ENCODE measurements around the gene LSM14A.

LSM14A gene

GRCh38 chr19:34259367-34260095 lies 87.2 kb downstream of the LSM14A start:
- no peak for DNase-seq

- DNase-seq: no peak
Measured at GRCh38 chr19:34260771-34261173, 88.5 kb downstream of the LSM14A start.

- DNase-seq: no peak
Measured at GRCh38 chr19:34261334-34262109, 89.2 kb downstream of the LSM14A start.

- DNase-seq: no peak
Measured at GRCh38 chr19:34263745-34264237, 91.5 kb downstream of the LSM14A start.

- DNase-seq: no peak
Measured at GRCh38 chr19:34265221-34265650, 92.9 kb downstream of the LSM14A start.

GRCh38 chr19:34269081-34269480 lies 96.8 kb downstream of the LSM14A start:
- peak; percentile 13 for DNase-seq

- DNase-seq: no peak
Measured at GRCh38 chr19:34269489-34269888, 97.2 kb downstream of the LSM14A start.

- peak; percentile 91 for DNase-seq
Measured at GRCh38 chr19:34269968-34270621, 97.8 kb downstream of the LSM14A start.

- no peak for DNase-seq
Measured at GRCh38 chr19:34273121-34273520, 100.8 kb downstream of the LSM14A start.

- DNase-seq: no peak
Measured at GRCh38 chr19:34274284-34274826, 102.1 kb downstream of the LSM14A start.

- DNase-seq: no peak
Measured at GRCh38 chr19:34274827-34275625, 102.7 kb downstream of the LSM14A start.

- DNase-seq: no peak
Measured at GRCh38 chr19:34275705-34276104, 103.4 kb downstream of the LSM14A start.

GRCh38 chr19:34276614-34277013 lies 104.3 kb downstream of the LSM14A start:
- DNase-seq: no peak

GRCh38 chr19:34277244-34277643 lies 104.9 kb downstream of the LSM14A start:
- no peak for DNase-seq

GRCh38 chr19:34278783-34279182 lies 106.5 kb downstream of the LSM14A start:
- DNase-seq: no peak
